HFFc6 (cell line): ENCODE results near the gene PCBP4. TPM values are rescaled to one million over a fixed set of nuclear protein-coding genes. Genes with fewer than 3 reads are reported as not detected.
A peak's percentile ranks its signal among the peaks of the same experiment; 100 is the strongest.

Experiments
- DNase-seq: peaks from one replicate; pipeline ENCODE4 v3.0.0-alpha.2; 2018
- H3K27ac Mint-ChIP-seq: 2 replicates; pipeline ENCODE4 v1.8.0; 2020; ENCODE audit warnings: mild to moderate bottlenecking, mixed read lengths
- H3K27me3 Mint-ChIP-seq: 2 replicates; pipeline ENCODE4 v1.8.0; 2021; ENCODE audit warnings: mild to moderate bottlenecking, moderate library complexity, mixed read lengths; ENCODE audit not compliant: insufficient read depth
- H3K36me3 Mint-ChIP-seq: 2 replicates; pipeline ENCODE4 v1.8.0; 2021; ENCODE audit warnings: low read depth, mixed read lengths
- H3K4me1 Mint-ChIP-seq: 2 replicates; pipeline ENCODE4 v1.8.0; 2020; ENCODE audit warnings: low read depth, mixed read lengths
- H3K4me3 Mint-ChIP-seq: 2 replicates; pipeline ENCODE4 v1.8.0; 2020; ENCODE audit warnings: mild to moderate bottlenecking, moderate library complexity, mixed read lengths
- H3K9me3 Mint-ChIP-seq: 2 replicates; pipeline ENCODE4 v1.8.0; 2020; ENCODE audit warnings: mild to moderate bottlenecking, mixed read lengths
- long read RNA-seq: library from polyadenylated mRNA; unstranded; transcript quantifications from one replicate; pipeline ENCODE4 v2.0.0, GENCODE V29; 2019
- total RNA-seq, 6 experiments: library from RNA; stranded (reverse); fragmentation: NEBNext Ultra II Directional; extraction: Animal tissue kit (Norgen Biotek cat#: 25700); gene quantifications; 2 replicates in 1 of 6; 3 replicates in 5 of 6; pipeline ENCODE4 v1.2.3, GENCODE V29; 2021
- TF ChIP-seq, protein P1 (sequence below): fragments of 200-600 bp; sonication (generic); IDR thresholded peaks from 2 replicates; pipeline ENCODE4 v1.5.0; 2021; ENCODE audit warnings: antibody characterized with exemption, mild to moderate bottlenecking

PCBP4 gene
- 100 to 1,000 TPM in 5 of 6 experiments, 10 to 100 TPM in 1; 98.6 to 128 (median 110) TPM for total RNA-seq
- long read RNA-seq, transcript PCBP4-202 (13 exons, 2,015 nt), result major isoform, 22 of 91 reads
- long read RNA-seq, partial matches to known transcripts, result 13 of 91 reads
- long read RNA-seq, other reads (novel, unspliced or antisense), result 52 of 91 reads

DNA sequence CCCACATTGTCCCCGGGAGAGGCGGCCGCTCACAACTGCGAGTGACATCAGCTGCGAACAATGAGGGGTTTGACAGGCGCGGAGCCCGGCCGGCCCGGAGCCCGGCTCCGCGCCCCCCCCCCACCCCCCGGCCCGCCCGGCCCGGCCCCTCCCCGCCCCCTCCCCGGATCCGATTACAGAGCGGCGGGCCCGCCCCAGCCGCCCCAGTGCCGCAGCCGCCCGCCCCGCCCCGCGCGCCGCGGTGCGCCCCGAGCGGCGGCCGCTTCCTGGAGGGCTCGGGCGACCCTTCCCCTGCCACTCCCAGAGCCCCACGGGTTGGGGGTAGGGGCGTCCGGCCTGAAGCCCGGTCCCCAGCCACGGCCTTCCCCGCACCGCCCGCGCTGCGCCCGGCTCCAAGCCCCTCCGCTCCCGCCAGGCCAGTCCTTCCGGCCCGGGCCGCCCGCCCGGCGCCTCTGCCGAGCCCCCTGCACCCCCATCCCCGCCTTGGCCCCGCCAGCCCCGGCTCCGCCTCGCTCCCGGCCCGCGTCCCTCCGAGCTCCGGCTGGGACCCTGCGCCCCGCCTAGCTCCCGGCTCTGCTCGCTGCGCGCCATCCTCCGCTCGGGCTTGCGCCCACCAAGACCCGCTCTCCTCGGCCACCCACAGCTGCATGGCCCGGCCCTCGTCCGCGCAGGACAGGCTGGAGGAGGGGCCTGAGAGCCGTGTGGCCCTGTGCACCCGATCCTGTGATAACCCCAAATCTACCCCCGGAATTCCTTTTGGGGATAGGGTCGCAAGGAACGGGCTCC, at the start of gene PCBP4:
Gene PCBP4, minus strand, starts transcription at position 71 of the 786 bp plus-strand sequence. CDS start 6,214 bp downstream, outside the sequence.
- Mint-ChIP-seq H3K36me3 (no peaks in the 10 kb centered on the region), H3K4me1 (peaks cover 27% of the 10 kb centered on the region), H3K27ac (peak within 1 kb of the TSS; percentile 85)

DNA sequence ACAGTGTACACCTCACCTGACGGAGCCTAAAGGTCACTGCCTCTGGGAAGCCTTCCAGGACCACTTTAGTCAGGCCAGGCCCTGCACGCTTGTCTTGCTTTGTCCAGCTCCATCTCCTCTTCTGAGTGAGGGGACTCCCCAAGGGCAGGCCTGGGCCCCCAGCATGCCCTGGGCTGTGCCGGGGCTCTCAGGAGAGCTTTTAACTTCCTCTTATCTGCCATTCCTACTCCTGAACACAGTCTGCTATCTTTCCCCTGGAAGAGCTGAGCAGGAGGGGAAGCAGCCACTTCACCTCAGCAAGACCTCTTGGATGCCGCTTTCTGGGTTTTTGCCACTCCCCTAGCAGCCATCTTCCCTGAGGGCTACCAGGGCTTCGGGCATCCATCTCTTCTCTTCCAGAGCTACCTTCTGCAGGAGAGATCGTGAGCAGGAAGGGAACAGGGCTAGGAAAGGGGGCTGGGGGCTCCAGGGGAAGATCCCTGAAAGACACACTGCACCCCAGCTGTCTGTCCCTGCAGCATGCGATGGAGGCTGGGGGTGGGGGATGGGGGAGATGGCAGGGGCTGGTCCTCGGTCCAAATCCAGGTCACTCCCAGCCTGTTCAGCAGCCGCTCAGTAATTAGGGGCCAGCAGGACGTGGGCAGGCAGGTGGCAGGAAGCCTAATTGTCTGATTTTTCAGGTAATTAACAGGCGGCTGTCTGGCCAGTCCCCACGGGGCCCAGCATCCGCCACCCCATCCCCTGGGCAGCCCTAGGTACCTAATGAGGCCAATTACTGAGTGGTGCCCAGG, 48.4 kb upstream of the PCBP4 start:
- no peak overlapping the region for H3K27ac Mint-ChIP-seq
- no peak overlapping the region for H3K4me3 Mint-ChIP-seq
- DNase-seq, result no peak
- H3K27me3 Mint-ChIP-seq, result 0 out of 2 replicates have a peak, but pooled peaks cover 1% of the 10 kb centered on the region
- TF ChIP-seq, protein P1, sequence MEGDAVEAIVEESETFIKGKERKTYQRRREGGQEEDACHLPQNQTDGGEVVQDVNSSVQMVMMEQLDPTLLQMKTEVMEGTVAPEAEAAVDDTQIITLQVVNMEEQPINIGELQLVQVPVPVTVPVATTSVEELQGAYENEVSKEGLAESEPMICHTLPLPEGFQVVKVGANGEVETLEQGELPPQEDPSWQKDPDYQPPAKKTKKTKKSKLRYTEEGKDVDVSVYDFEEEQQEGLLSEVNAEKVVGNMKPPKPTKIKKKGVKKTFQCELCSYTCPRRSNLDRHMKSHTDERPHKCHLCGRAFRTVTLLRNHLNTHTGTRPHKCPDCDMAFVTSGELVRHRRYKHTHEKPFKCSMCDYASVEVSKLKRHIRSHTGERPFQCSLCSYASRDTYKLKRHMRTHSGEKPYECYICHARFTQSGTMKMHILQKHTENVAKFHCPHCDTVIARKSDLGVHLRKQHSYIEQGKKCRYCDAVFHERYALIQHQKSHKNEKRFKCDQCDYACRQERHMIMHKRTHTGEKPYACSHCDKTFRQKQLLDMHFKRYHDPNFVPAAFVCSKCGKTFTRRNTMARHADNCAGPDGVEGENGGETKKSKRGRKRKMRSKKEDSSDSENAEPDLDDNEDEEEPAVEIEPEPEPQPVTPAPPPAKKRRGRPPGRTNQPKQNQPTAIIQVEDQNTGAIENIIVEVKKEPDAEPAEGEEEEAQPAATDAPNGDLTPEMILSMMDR, result no peak
- H3K4me1 Mint-ChIP-seq, result peaks cover 6% of the 10 kb centered on the region; the same call in 1 of the 2 replicates
- no peaks in the 10 kb centered on the region for H3K9me3 Mint-ChIP-seq
- H3K36me3 Mint-ChIP-seq, result no peaks in the 10 kb centered on the region

More for the DNA sequence above, at the start of gene PCBP4:
- Mint-ChIP-seq H3K27me3 (no peaks in the 10 kb centered on the region; the same call in 1 of the 2 replicates), H3K4me3 (peak within 1 kb of the TSS; percentile 95), H3K9me3 (no peaks in the 10 kb centered on the region)
- TF ChIP-seq, protein P1, result no peak
- peak; percentile 40 for DNase-seq

DNA sequence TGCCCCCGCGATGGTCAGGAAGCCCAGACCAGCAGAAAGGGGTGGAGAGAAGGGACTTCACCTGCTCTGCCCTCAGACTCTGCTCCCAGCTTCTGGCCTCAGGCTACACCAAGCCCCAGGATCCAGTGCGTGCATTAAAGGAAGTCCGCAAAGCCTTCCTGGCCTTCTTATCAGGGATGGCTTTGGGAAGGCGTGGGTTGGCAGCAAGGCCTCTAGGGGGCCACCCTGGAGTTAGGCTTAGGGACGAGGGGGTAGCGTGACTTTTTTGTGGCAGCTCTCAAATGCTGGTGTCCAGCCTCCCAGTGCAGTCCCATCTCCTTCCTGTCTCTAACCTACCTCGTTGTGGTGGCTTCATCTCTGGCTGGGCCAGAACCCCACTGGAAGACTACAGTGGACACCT, 47.4 kb upstream of the PCBP4 start:
- Mint-ChIP-seq H3K27me3 (peaks cover 3% of the 10 kb centered on the region), H3K36me3 (no peaks in the 10 kb centered on the region)
- DNase-seq, result no peak

DNA sequence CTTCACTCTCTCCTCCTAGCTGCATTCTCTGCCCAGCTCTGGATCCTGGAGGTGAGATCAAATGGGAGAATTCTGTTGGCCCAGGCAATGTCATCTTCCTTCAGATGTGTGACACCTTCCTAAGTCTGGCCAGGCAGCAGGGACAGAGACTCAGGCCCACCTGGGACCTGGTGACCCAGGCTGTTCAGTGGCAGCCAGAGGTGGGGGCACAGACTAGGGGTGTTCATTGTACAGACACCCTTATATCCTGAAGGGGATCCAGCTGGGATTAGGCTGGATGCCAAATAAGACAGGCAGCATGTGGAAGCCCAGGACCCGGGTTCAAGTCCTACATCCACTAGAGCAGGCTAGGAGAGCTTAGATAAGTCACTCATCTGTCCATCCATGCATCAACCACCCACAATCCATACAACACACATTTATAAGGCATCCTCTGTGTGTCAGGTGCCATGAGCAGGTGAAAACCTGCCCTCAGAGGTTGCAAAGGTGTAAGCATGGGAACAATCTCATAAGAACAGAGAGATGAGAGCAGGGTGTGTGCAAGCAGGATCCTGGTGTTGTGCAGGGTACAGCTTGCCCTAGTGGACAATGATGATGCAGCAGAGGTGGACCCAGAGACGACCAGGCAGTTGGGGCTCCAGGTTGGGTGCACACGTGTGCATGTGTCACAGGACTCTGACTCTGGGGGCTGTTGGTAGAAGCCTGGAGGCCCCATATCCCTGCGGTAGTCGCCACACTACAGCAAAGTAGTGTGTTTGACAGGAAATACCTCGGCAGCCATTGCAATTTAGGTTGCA, 46.7 kb upstream of the PCBP4 start:
- Mint-ChIP-seq H3K4me3 (no peak overlapping the region), H3K4me1 (peaks cover 6% of the 10 kb centered on the region; the same call in 1 of the 2 replicates), H3K36me3 (no peaks in the 10 kb centered on the region), H3K9me3 (no peaks in the 10 kb centered on the region), H3K27me3 (peaks cover 3% of the 10 kb centered on the region), H3K27ac (no peak overlapping the region)
- DNase-seq, result no peak
- TF ChIP-seq, protein P1, result no peak

More for the DNA sequence above, 47.4 kb upstream of the PCBP4 start:
- TF ChIP-seq, protein P1, result peak; percentile 65
- Mint-ChIP-seq H3K4me1 (peaks cover 6% of the 10 kb centered on the region; the same call in 1 of the 2 replicates), H3K9me3 (no peaks in the 10 kb centered on the region), H3K27ac (no peak overlapping the region), H3K4me3 (no peak overlapping the region)

DNA sequence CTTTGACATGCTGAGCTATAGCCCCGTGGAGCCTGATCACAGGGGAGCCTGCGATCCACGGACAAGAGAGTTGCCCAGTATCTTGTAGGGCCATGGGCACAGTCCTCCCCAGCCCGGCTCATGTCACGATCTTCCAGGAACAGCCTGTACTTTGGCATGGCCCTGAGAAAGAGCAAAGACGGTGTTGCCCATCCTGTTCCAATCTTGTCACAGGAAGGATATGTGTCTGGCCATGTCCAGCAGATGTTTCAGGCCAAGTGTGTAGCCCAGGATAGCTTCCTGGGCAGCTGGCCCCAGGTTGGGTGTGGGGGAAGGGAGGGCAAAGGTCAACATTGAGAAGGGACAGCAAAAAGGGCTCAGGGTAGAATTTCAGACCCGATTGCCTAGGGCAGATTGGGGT, 45.4 kb upstream of the PCBP4 start:
- H3K4me1 Mint-ChIP-seq, result peaks cover 5% of the 10 kb centered on the region; the same call in 1 of the 2 replicates
- no peaks in the 10 kb centered on the region for H3K36me3 Mint-ChIP-seq
- TF ChIP-seq, protein P1, result no peak
- DNase-seq, result no peak
- peaks cover 3% of the 10 kb centered on the region for H3K27me3 Mint-ChIP-seq
- no peak overlapping the region for H3K27ac Mint-ChIP-seq
- H3K4me3 Mint-ChIP-seq, result no peak overlapping the region
- no peaks in the 10 kb centered on the region for H3K9me3 Mint-ChIP-seq
